MCF 10A (cell line): ENCODE results near the gene TANC1. TPM values are rescaled to one million over a fixed set of nuclear protein-coding genes. Genes with fewer than 3 reads are reported as not detected.

ENCODE experiments used
- BruUV-seq: library from RNA; stranded (reverse); fragments of 400-500 nt; replicated peaks from 2 replicates; lab custom pipeline; 2021; lab: Mats Ljungman, UMichigan
- CTCF ChIA-PET: fragments of 300-600 bp; sonication (Branson Sonifier 250); formaldehyde crosslinking; extraction: SDS; loops from one replicate; lab custom pipeline; 2021; ENCODE audit warnings: antibody characterized with exemption, inconsistent platforms; lab: Yijun Ruan, JAX
- POLR2A ChIA-PET: fragments of 300-600, 350-650 bp; sonication (Branson Sonifier 250); formaldehyde crosslinking; extraction: SDS; loops from one replicate; lab custom pipeline; 2020; ENCODE audit warnings: antibody characterized with exemption, inconsistent platforms; lab: Yijun Ruan, JAX
- DNase-seq: peaks from one replicate; pipeline ENCODE4 v3.0.0-alpha.2; 2018; ENCODE audit not compliant: unreplicated experiment
- H3K27ac Mint-ChIP-seq: one replicate; pipeline ENCODE4 v1.8.0; 2022; ENCODE audit warnings: mild to moderate bottlenecking, low read depth, mixed read lengths; ENCODE audit not compliant: unreplicated experiment
- H3K27me3 Mint-ChIP-seq: one replicate; pipeline ENCODE4 v1.8.0; 2022; ENCODE audit warnings: mixed read lengths; ENCODE audit not compliant: insufficient read depth, unreplicated experiment
- H3K36me3 Mint-ChIP-seq: one replicate; pipeline ENCODE4 v1.8.0; 2022; ENCODE audit warnings: mild to moderate bottlenecking, moderate library complexity, mixed read lengths; ENCODE audit not compliant: insufficient read depth, unreplicated experiment
- H3K4me1 Mint-ChIP-seq: one replicate; pipeline ENCODE4 v1.8.0; 2022; ENCODE audit warnings: mixed read lengths; ENCODE audit not compliant: insufficient read depth, unreplicated experiment
- H3K4me3 Mint-ChIP-seq: one replicate; pipeline ENCODE4 v1.8.0; 2022; ENCODE audit warnings: mild to moderate bottlenecking, moderate library complexity, mixed read lengths; ENCODE audit not compliant: unreplicated experiment
- H3K9me3 Mint-ChIP-seq: one replicate; pipeline ENCODE4 v1.8.0; 2022; ENCODE audit warnings: mixed read lengths; ENCODE audit not compliant: unreplicated experiment
- CTCF ChIP-seq: fragments of 200-600 bp; IDR thresholded peaks from one replicate; pipeline ENCODE4 v1.8.0; 2022; ENCODE audit warnings: antibody characterized with exemption, mild to moderate bottlenecking; ENCODE audit not compliant: unreplicated experiment
- intact Hi-C: fragments of 100-400 bp; cut with micrococcal nuclease; formaldehyde crosslinking; loops from 2 replicates; pipeline ENCODE4 v1.14.1; 2022
- total RNA-seq: library from RNA; stranded (reverse); gene quantifications from 2 replicates; pipeline ENCODE4 v1.2.3, GENCODE V29; 2022

Gene TANC1
- total RNA-seq, 1 experiment from 2014 or later = 35.3 TPM

GRCh38 chr2:159114835-159115234 lies 146.4 kb downstream of the TANC1 start:
- H3K4me3 Mint-ChIP-seq = no peak overlapping the region
- CTCF ChIA-PET = interaction anchor here (0.6 to 9.8 kb wide), 5 partner anchors 10 to 212 kb away, joined by 3 to 196 read pairs (median 4); no protein-coding TSS in a partner anchor

GRCh38 chr2:159116922-159117321 lies 148.5 kb downstream of the TANC1 start:
- Mint-ChIP-seq H3K27me3 (no peaks in the 10 kb centered on the region), H3K9me3 (no peaks in the 10 kb centered on the region), H3K4me3 (no peak overlapping the region), H3K36me3 (peaks cover 16% of the 10 kb centered on the region), H3K4me1 (peaks cover 13% of the 10 kb centered on the region), H3K27ac (no peak overlapping the region)
- no TSS peak for BruUV-seq
- no peak for DNase-seq
- POLR2A ChIA-PET = interaction anchor here (1.3 to 1.6 kb wide), 3 partner anchors 34 to 150 kb away, joined by 3 to 4 read pairs (median 4); no protein-coding TSS in a partner anchor
- intact Hi-C loops = no loop called here
- CTCF ChIA-PET = interaction anchor here (0.6 to 9.8 kb wide), 16 partner anchors 8 to 231 kb away, joined by 3 to 196 read pairs (median 4); no protein-coding TSS in a partner anchor
- no peak for TF ChIP-seq CTCF

More at GRCh38 chr2:159114835-159115234, 146.4 kb downstream of the TANC1 start:
- no peak for DNase-seq
- no TSS peak for BruUV-seq
- H3K36me3 Mint-ChIP-seq = peaks cover 24% of the 10 kb centered on the region
- intact Hi-C loops = no loop called here
- peak overlapping the region; percentile 10 for H3K27ac Mint-ChIP-seq
- no peaks in the 10 kb centered on the region for H3K27me3 Mint-ChIP-seq
- POLR2A ChIA-PET = interaction anchor here (0.6 to 1.3 kb wide), 3 partner anchors 70 to 224 kb away, joined by 3 to 4 read pairs (median 3); no protein-coding TSS in a partner anchor
- no peaks in the 10 kb centered on the region for H3K9me3 Mint-ChIP-seq
- H3K4me1 Mint-ChIP-seq = peaks cover 9% of the 10 kb centered on the region
- TF ChIP-seq CTCF = no peak

- H3K4me1 Mint-ChIP-seq = peaks cover 13% of the 10 kb centered on the region
- ChIA-PET POLR2A (interaction anchor here (1.5 to 1.7 kb wide), 3 partner anchors 24 to 150 kb away, joined by 4 to 6 read pairs (median 4); no protein-coding TSS in a partner anchor), CTCF (interaction anchor here (0.5 to 9.8 kb wide), 23 partner anchors 9 to 679 kb away, joined by 3 to 196 read pairs (median 4); partner anchors contain the start of gene TANC1)
- H3K4me3 Mint-ChIP-seq = no peak overlapping the region
- H3K27me3 Mint-ChIP-seq = no peaks in the 10 kb centered on the region
- H3K36me3 Mint-ChIP-seq = peaks cover 16% of the 10 kb centered on the region
- BruUV-seq = no TSS peak
- intact Hi-C loops = loop anchor here (1.0 to 2.0 kb wide), 4 partner anchors 81 to 232 kb away; partner anchors contain the start of gene TANC1
- no peak for DNase-seq
- H3K27ac Mint-ChIP-seq = no peak overlapping the region
- no peaks in the 10 kb centered on the region for H3K9me3 Mint-ChIP-seq
- no peak for TF ChIP-seq CTCF
Observed at GRCh38 chr2:159117658-159118057, 149.2 kb downstream of the TANC1 start.

GRCh38 chr2:159118115-159118858 lies 149.8 kb downstream of the TANC1 start:
- intact Hi-C loops = loop anchor here (1.0 to 2.0 kb wide), 4 partner anchors 82 to 233 kb away; partner anchors contain the start of gene TANC1
- peak; percentile 88 for DNase-seq
- peak; percentile 76 for TF ChIP-seq CTCF
- Mint-ChIP-seq H3K4me1 (peaks cover 18% of the 10 kb centered on the region), H3K36me3 (peaks cover 10% of the 10 kb centered on the region), H3K27ac (no peak overlapping the region), H3K4me3 (no peak overlapping the region), H3K9me3 (no peaks in the 10 kb centered on the region), H3K27me3 (no peaks in the 10 kb centered on the region)
- BruUV-seq = no TSS peak
- ChIA-PET POLR2A (interaction anchor here (0.6 to 1.8 kb wide), 13 partner anchors 25 to 861 kb away, joined by 3 to 13 read pairs (median 4); partner anchors contain the start of gene TANC1), CTCF (interaction anchor here (0.5 to 9.8 kb wide), 84 partner anchors 9 to 678 kb away, joined by 3 to 196 read pairs (median 5); partner anchors contain the start of gene TANC1)
